Measurements from ENCODE around the gene LRCH1. TPM values are rescaled to one million over a fixed set of nuclear protein-coding genes. Genes with fewer than 3 reads are reported as not detected.

LRCH1 gene
- total RNA-seq, 1 experiment from 2014 or later = 27.0 TPM

DNA sequence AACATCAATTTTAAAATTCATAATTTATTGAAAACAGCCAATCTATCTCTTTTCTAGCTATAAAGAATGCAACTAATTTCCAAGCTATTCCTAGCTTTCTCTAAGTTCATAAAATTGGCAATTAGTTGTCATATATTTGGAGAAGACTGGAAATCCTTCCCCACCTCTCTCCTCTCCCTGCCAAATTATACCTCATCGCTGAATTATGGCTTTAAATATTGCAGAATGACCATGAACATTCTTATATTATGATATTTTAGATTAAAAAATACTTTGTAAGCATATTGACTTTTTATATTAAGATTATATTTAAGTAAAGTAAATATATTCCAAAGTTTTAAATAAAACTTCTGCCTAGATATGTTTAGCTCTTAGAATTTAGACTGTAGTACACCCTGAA lies 185.8 kb downstream of the LRCH1 start:
- DNase-seq = no peak
- CTCF ChIA-PET = interaction anchor here (0.5 kb wide), 1 partner anchor 350 kb away, joined by 3 read pairs; no protein-coding TSS in a partner anchor
- BruUV-seq (replicated peaks) = no TSS peak
- Histone ChIP-seq H3K27me3 (replicated peaks; ENCODE audit: control insufficient read depth, insufficient read depth, low read length) (no peaks in the 10 kb centered on the region), H3K36me3 (ENCODE audit: control insufficient read depth, insufficient read depth, low read length) (peaks cover 3% of the 10 kb centered on the region; the same call in 1 of the 2 replicates), H3K4me1 (no peaks in the 10 kb centered on the region), H3K9me3 (no peaks in the 10 kb centered on the region), H3K4me3 (ENCODE audit: low read depth, low read length) (no peak overlapping the region)
- Mint-ChIP-seq H3K27ac (ENCODE audit: unreplicated experiment) (no peak overlapping the region), H3K4me3 (ENCODE audit: unreplicated experiment) (no peak overlapping the region), H3K9me3 (ENCODE audit: unreplicated experiment) (no peaks in the 10 kb centered on the region), H3K36me3 (ENCODE audit: insufficient read depth, unreplicated experiment) (peaks cover 36% of the 10 kb centered on the region), H3K4me1 (ENCODE audit: low read depth, unreplicated experiment) (no peaks in the 10 kb centered on the region), H3K27me3 (ENCODE audit: insufficient read depth, unreplicated experiment) (no peaks in the 10 kb centered on the region)
- POLR2A ChIA-PET = no interaction called here
- intact Hi-C loops (cut with micrococcal nuclease; ENCODE audit: unreplicated experiment) = no loop called here
- no peak for TF ChIP-seq CTCF (IDR thresholded peaks at IDR 0.05; ENCODE audit: insufficient read depth in 1 of 2, low read depth in 1 of 2, low read length in 1 of 2, severe bottlenecking in 1 of 2, unreplicated experiment in 1 of 2)

DNA sequence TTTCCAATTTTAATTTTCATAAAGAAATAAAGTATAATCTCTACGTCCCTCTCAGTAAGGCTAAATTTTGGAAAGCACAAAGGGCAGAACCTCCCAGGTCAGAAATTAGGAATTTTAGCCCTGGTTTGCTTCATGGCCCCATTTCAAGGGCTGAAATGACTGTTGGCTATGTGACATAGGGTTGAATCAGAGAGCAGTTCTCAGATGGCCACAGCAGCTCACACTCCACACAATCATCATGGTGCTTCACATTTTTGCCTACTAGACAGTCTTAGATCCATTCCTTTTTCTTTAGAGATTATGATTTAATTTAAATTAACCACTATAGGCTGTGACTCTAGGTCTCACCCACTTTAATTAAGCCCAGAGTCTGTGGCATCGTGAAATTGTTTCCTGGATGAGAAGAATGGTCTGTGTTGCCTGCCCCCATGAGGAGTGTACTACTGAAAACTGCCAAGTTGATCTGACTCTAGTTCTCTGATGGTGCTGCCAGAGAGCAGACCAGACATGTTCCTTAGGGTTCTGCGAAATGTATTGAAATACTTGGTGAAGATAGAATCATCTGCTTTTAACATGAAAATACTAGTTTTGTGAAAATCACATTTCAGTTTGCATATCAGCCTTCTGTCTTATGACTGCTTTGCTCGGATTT lies 186.6 kb downstream of the LRCH1 start:
- H3K4me1 ChIP-seq = no peaks in the 10 kb centered on the region
- Mint-ChIP-seq H3K4me3 (ENCODE audit: unreplicated experiment) (no peak overlapping the region), H3K4me1 (ENCODE audit: low read depth, unreplicated experiment) (no peaks in the 10 kb centered on the region), H3K27ac (ENCODE audit: unreplicated experiment) (no peak overlapping the region), H3K36me3 (ENCODE audit: insufficient read depth, unreplicated experiment) (peaks cover 35% of the 10 kb centered on the region), H3K9me3 (ENCODE audit: unreplicated experiment) (no peaks in the 10 kb centered on the region), H3K27me3 (ENCODE audit: insufficient read depth, unreplicated experiment) (no peaks in the 10 kb centered on the region)
- intact Hi-C loops (cut with micrococcal nuclease; ENCODE audit: unreplicated experiment) = no loop called here
- no TSS peak for BruUV-seq (replicated peaks)
- DNase-seq = no peak
- no peaks in the 10 kb centered on the region for H3K9me3 ChIP-seq
- H3K27me3 ChIP-seq (replicated peaks; ENCODE audit: control insufficient read depth, insufficient read depth, low read length) = no peaks in the 10 kb centered on the region
- no peak overlapping the region for H3K4me3 ChIP-seq (ENCODE audit: low read depth, low read length)
- TF ChIP-seq CTCF (IDR thresholded peaks at IDR 0.05; ENCODE audit: insufficient read depth in 1 of 2, low read depth in 1 of 2, low read length in 1 of 2, severe bottlenecking in 1 of 2, unreplicated experiment in 1 of 2) = no peak
- peaks cover 3% of the 10 kb centered on the region for H3K36me3 ChIP-seq (ENCODE audit: control insufficient read depth, insufficient read depth, low read length)
- ChIA-PET POLR2A (no interaction called here), CTCF (no interaction called here)

DNA sequence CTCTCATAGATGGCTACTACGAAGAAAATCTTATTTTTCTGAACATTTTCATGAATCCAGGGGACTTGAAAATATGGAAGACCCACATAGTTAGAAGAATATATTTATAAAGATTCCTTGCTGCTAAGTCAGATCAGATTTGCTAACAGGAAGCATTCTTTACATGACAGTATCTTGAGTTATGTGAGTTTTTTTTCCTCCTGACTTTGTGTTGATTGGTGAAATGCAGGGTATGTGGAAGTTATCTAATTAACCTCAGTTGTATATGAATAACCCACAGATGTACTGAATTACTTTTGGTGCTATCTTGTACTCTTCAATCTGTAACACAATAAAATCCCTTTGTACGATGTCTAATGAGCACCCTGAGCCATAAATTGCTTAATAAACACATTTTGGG lies 190.2 kb downstream of the LRCH1 start:
- peaks cover 10% of the 10 kb centered on the region for H3K4me1 ChIP-seq
- H3K27me3 Mint-ChIP-seq (ENCODE audit: insufficient read depth, unreplicated experiment) = no peaks in the 10 kb centered on the region
- H3K9me3 ChIP-seq = 0 out of 2 replicates have a peak, but pooled peaks cover 5% of the 10 kb centered on the region
- intact Hi-C loops (cut with micrococcal nuclease; ENCODE audit: unreplicated experiment) = no loop called here
- no peak overlapping the region for H3K27ac Mint-ChIP-seq (ENCODE audit: unreplicated experiment)
- peaks cover 67% of the 10 kb centered on the region for H3K36me3 Mint-ChIP-seq (ENCODE audit: insufficient read depth, unreplicated experiment)
- no peak for DNase-seq
- no peak overlapping the region for H3K4me3 ChIP-seq (ENCODE audit: low read depth, low read length)
- H3K4me1 Mint-ChIP-seq (ENCODE audit: low read depth, unreplicated experiment) = peaks cover 17% of the 10 kb centered on the region
- H3K36me3 ChIP-seq (ENCODE audit: control insufficient read depth, insufficient read depth, low read length) = peaks cover 6% of the 10 kb centered on the region
- ChIA-PET CTCF (no interaction called here), POLR2A (no interaction called here)
- no peaks in the 10 kb centered on the region for H3K9me3 Mint-ChIP-seq (ENCODE audit: unreplicated experiment)
- no peak overlapping the region for H3K4me3 Mint-ChIP-seq (ENCODE audit: unreplicated experiment)
- no peaks in the 10 kb centered on the region for H3K27me3 ChIP-seq (replicated peaks; ENCODE audit: control insufficient read depth, insufficient read depth, low read length)
- BruUV-seq (replicated peaks) = no TSS peak
- TF ChIP-seq CTCF (IDR thresholded peaks at IDR 0.05; ENCODE audit: insufficient read depth in 1 of 2, low read depth in 1 of 2, low read length in 1 of 2, severe bottlenecking in 1 of 2, unreplicated experiment in 1 of 2) = no peak

Measured in Caco-2 (cell line).